DMS53 (cell line): ENCODE results near the gene SEMA3E.
"Not testable (repeated sequence)": the region's sequence is repeated elsewhere in the genome, so short reads cannot be mapped to it uniquely, and the experiment has no call there.

Experiments used
- DNase-seq: peaks from one replicate; lab custom pipeline; 2025; lab: John Stamatoyannopoulos, UW

The SEMA3E gene

DNA sequence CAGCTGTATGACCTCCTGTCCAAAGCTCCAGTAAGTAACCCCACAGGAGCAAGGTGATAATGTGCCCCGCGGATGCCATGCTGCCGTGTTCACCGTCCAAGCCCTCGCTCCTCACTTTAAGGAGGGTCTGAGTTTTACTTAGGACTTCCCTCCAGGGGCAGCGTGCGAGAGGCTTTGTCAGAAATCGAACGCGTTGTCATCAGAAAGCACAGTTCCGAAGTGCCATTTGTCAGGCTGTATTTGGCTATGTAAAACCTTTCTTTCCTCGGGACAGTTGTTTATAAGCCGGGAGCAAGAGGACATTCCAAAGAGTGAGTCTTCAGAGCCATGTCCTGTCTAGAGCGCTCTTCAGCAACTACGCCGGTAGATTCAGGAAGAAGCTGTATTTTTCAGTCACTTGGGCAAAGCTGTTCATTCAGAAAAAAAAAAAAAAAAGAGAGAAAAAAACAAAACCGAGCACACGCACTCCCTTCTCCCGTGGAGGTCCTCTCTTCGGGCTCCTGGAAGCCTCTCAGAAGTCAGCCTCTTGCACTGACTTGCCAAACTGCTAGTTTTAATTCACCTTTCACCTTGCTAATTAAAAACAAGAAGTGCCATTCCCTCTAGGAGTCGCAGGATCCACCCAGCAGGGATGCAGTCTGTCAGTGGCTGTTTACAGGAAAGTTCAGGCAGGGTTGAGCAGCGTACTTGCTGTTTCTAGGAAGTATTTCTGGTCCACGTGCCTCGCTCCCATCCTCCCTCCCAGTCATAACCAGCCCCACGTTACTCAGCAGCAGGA is at the start of gene SEMA3E:
Gene SEMA3E, minus strand, starts transcription at position 676 of the 778 bp plus-strand sequence.
- DNase-seq, result peak; percentile 92

DNA sequence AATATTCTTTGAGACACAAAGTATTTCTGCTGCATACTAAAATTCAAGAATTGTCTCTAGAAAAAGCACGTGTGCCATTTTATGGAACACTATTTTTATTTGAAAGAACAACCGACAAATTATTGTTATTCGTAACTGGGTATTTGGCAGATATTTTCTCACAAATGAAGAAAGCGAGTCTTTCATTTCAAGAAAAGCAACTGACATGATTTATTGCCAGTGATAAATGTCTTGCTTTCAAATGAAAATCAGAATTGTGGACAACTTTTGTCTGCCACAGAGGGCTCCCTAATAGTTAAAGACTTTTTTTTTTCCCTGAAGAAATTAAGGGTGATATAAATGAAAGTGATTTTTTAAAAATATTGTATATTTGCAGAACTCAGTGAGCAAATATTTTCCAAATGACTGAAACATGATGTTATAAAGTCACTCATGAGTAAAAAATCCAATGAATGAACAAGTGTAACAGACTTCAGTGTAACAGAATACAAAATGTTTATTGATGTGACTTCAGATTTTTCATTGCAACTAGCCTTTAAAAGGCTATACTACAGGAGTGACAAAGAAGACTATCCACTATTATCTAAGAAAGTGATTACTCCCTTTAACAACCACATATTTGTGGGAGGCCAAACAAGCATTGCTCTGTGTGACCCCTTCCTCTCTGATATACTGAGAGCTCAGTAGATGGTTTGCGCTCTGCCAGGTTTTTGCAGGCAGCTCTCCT is 49.0 kb upstream of the SEMA3E start:
- DNase-seq, result no peak

DNA sequence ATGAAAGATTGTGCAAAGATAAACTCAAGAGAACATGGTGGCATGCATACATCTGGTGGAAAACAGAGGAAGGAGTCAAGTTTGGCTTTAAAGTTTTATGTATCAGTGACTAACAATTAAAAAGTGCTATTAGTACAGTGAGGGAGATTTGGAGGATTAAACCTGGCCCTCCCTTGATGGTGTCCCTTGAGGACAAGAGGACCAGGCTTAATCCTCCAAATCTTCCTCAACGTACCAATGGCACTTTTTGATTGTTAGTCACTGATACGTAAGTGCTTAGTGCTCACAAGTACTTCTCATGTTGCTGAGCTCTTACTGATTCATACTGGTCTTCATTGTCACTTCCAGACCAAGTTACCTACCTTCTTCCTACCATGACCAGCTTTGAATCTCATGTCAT is 47.2 kb upstream of the SEMA3E start:
- DNase-seq, result no peak

DNA sequence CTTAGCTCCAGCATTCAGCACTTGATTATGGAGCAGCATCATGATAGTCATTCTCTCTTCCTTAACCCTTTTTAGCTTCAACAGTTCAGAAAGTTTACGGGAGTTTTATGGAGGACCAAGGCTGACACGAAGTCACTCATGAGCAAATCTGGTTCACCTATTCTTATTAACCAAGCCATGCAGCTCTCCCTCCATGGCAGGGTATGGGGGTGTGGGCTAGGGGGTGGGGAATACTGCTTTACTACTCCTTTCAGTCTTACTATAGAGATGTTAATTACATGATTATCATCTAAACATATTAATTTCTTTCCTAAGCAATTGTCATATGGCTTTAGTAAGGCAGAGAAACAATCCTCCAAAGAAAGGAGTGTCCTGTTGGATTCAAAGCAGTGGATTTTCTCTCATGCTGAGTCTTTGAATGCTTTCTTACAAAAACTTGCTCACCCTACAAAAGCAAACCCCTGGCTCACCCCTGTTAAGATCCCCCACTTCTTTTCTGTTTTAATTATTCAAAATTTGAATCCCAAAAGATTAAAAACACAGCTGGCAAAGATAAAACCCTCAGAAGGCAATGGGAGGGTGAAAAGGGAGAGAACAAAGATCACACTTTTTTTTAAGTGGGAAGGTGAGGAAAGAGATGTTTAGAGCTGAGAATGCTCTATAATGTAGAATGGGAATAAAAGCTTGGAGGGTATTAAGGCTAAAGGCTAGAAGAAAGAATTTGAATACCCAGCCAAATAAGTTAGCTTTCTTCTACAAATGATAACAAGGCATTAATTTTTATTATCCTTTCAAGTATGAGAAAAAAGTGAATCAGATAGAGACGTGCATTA is 46.4 kb upstream of the SEMA3E start:
- no peak for DNase-seq

GRCh38 chr7:83693256-83693655 is 44.3 kb upstream of the SEMA3E start:
- DNase-seq, result no peak

DNA sequence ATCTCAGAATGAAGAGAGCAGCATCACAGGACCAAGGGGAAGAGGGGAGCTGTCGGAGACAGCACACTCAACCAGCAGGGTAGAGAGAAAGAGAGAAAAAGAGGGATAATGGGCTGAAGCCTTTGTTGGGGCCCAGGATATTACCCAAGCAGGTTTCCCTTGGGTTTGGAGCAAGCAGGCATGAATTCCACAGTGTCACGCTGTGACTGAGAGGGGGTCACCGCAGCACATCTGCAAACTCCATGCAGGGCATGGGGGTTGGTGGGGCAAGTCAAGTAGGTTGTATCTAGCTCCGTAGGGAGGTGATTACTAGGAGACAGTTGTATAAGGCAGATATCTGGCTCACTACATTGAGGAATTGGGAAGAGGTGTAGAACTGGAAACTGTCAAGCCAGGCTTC is 42.2 kb upstream of the SEMA3E start:
- DNase-seq, result no peak

DNA sequence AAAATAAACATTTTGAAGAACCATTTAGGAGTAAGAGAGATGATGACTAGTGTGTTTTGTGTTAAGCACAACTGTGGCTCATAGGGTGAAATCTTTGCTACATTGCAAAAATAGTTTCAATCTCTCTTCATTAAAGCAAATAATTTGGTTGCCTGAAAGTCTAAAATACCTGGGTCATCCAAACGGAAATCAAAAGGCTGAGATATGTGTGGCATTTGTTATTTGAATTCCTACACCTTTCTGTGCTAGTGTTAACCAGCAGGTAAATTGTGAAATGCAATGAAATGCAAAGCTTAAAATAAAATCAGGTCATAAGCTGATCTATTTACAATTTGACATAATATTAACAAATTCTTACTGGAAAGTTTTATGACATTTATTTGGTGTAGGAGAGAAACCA is 40.9 kb upstream of the SEMA3E start:
- no peak for DNase-seq

DNA sequence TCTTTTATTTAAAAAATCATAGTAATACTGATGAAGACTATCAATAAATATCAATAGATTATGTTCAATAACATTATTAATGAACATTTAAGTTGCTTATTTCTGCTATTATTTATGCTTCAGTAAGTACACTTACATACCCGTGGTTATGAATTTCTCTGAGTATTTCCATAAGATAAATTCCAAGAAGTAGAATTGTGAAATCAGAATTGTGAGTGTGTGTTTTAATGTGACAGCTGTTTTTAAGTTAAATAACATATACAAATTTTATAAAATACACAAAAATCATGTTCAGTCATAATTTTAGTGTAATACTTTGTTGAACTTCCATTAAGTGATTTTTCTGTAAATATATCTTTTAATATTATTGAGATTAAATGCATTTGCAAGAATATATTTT is 37.5 kb upstream of the SEMA3E start:
- no peak for DNase-seq

DNA sequence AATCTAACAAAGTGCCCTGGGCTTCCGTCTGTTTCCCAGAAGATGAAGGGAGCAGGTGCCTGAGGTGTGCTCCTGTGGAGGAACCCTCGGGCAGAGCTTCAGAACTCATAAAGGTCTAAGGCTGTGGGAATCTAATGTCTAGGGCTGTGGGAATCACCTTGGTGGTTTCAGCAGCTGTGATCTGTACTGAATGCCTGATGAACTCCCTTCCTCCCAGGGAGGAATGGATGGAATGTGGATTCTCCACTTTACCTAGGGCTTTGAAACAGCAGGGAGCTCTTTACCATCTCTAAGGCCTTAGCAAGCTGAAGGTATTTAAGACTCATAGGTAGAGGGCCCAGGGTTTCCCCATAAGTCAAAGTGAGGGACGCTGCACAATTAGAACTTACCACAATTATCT is 36.0 kb upstream of the SEMA3E start:
- DNase-seq, result peak; percentile 18

DNA sequence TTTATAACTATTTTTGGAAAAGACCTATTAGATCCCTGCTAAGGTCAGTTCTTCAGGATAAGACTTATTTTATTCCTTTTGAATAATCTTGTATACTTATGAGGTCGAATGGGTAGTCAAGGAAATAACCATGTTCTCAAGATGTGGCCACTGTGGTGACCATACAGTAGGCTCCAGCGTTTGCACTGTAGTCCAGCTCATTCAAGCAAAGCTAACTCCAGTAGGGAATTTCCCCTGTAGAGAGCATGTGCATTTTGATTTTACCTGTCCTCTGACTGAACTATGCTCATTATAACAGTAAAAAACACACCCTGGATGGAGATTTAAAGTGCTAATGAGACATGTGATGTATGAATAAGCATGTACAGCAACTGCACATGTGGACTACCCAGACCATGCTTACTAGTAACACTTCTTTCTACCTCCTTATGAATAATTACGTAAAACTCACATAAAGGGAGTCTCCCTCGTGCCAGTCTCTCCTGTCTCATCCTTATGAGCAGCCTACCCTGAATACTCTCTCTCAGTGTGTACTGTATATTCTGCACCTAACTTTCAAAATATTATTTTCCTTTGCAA is 32.4 kb upstream of the SEMA3E start:
- DNase-seq, result peak; percentile 10

DNA sequence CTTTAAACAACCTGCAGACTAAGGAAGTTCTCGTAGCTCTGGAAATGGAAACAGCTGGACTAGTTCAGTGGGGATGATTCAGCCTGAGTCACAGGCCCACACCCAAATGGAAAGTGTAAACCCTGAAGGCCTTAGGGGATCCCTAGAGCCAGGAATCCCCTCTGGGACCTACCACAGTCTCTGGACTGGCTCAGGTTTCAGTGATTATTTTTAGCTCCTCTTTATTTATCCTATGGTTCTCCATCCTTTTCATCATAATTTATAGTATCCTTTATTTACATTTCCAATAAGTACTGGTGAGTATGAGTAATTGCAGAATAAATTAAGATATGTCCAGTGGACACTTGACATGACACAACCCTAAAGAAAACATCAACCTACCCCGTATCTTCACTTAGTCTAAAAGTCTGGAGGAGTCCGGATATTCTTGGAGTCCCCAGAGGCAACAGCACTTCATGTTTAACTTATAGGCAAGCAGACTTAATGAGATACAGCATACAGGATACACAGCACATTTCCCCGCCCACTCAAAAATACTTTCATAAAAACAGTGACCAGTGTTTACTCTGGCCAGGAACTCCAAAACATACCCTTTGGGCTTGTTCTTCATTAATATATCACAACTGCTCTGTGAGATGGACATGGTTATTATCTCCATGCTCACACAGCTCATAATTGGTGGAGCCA is 28.4 kb upstream of the SEMA3E start:
- peak; percentile 89 for DNase-seq

DNA sequence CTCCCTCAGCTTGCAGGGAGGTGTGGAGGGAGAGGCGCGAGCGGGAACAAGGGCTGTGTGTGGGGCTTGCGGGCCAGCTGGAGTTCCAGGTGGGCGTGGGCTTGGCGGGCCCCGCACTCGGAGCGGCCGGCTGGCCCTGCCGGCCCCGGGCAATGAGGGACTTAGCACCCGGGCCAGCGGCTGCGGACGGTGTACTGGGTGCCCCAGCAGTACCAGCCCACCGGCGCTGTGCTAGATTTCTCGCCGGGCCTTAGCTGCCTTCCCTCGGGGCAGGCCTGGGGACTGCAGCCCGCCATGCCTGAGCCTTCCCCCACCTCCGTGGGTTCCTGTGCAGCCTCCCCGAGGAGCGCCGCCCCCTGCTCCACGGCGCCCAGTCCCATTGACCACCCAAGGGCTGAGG is 24.4 kb upstream of the SEMA3E start:
- DNase-seq, result not testable (repeated sequence)

DNA sequence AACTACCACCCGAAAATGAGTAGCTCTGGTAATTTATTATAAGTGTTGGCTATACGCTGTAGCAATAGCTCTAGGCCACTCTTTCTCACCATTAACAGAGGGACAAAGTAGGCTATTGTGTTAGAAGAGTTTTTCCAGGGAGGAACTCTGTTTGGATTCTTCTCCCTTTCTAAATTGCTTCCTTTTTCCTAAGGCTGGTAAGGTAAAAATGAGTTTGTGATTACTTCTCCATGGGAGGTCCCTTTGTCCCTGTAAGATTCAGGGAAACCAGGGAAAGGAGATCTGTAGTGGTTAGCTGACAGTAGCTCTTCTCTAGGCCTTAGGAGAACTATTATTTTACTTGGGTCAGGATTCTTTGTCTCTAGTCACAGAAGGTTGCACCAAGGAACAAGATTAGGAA is 23.2 kb upstream of the SEMA3E start:
- no peak for DNase-seq

- DNase-seq, result no peak
These were observed 14.2 kb upstream of the SEMA3E start for GRCh38 chr7:83663131-83663530.

DNA sequence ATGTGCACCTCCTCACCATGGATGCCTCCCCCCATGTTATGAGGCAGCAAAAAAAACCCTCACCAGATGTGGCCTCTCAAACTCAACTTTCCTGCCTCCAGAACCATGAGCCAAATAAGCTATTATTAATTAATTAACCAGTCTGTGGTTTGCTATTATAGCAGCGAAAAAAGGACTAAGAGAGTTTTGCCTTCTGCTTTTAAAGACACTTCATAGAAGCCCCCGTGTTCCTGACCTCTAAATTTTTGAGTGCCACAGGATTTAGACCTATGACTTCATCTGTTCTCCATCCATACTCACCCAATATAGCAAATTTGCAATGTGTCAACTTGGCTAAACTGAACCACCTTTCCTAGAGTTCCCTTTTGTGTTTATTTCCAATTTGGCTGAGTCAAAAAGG is 9.2 kb upstream of the SEMA3E start:
- DNase-seq, result no peak

DNA sequence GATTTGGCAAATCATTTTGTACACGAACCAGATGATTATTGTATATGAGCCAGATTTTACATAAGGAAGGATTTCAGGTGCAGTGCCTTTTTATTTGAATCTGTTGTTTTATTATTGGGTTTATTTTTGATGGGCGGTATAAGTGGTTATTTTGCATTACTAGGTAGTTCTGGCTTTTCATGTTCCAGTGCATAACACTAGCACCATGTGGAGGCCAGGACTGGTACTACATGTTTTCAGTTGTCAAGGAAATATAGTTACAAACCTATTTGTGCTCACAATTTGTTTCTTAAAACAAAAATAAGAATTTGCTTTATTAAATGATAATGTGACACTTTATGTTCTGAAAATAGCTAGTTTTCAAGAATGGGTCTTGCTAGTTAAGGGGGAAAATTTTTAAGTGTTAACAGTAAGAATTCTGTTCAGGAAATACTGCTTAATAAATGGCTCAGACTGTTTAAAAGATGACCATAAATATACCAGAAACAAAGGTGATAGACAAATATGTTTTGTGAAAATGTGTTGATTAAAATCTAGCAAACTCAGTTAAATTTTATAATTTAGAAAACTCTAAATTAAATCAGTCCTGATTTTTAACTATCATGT is 7.1 kb upstream of the SEMA3E start:
- peak; percentile 84 for DNase-seq

DNA sequence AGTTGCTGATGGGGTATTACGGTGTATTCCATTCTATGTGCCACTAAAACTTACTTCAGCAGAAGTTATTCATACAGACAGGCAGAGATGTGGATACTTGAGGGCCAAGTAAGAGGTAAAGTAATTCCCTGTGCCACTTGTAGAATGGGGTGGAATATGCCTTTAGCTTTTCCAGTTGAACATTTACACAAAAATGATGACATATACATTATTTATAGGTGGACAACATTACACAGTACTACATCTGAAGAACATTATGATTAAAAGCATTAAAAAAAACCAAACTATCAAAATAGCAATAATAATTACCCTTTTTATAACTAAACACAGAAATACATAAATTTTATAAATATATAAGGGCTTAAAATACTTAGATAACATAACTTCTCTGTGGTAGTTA is 3.5 kb upstream of the SEMA3E start:
- DNase-seq, result no peak

GRCh38 chr7:83649701-83650100 is 762 bp upstream of the SEMA3E start:
- peak; percentile 89 for DNase-seq

DNA sequence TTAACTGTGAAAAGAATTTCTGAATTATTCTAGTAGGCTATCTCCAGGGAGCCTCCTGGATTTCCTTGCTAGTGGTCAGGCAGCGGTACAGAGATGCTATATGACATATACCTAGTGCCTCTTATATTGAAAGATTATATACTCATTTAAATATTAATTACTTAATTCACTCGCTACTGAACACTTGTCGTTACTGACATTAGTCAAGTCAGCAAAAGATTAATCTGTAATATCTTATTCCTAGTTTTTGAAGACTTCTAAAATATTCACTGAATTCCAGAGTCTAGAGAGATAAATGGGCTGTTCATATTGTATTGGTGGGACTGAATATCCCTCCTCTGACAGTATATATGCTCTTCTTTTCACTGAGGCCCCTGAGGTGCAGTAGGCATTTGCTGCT is 2.9 kb downstream of the SEMA3E start:
- DNase-seq, result peak; percentile 55

- peak; percentile 96 for DNase-seq
These were observed 5.2 kb downstream of the SEMA3E start for GRCh38 chr7:83643739-83644138.

- DNase-seq, result peak; percentile 59
These were observed 5.9 kb downstream of the SEMA3E start for GRCh38 chr7:83643012-83643411.
